Ishikawa (cell line): ENCODE results near the gene LMO2.

Experiments
- NFIC ChIP-seq: IDR thresholded peaks from 2 replicates; pipeline ENCODE4 v1.6.1; 2012
- TEAD4 ChIP-seq: IDR thresholded peaks from 2 replicates; pipeline ENCODE4 v1.6.1; 2012

GRCh38 chr11:33930317-33931021, 38.6 kb upstream of the LMO2 start:
- TF ChIP-seq NFIC: no peak
- no peak for TF ChIP-seq TEAD4
